HG02938 (cell line): ENCODE measurements around the gene SUPT5H.
"Not testable (repeated sequence)": the region's sequence is repeated elsewhere in the genome, so short reads cannot be mapped to it uniquely, and the experiment has no call there.

ENCODE experiments used
- ATAC-seq: cut with Tn5 transposase; IDR thresholded peaks from one replicate; pipeline ENCODE4 v1.9.1; 2021; ENCODE audit warnings: mild to moderate bottlenecking, moderate library complexity; ENCODE audit not compliant: unreplicated experiment

Gene SUPT5H

GRCh38 chr19:39424934-39425333 lies 20.4 kb upstream of the SUPT5H start:
- ATAC-seq: no peak

- no peak for ATAC-seq
Observed at GRCh38 chr19:39425744-39426143, 19.6 kb upstream of the SUPT5H start.

GRCh38 chr19:39426170-39426569 lies 19.2 kb upstream of the SUPT5H start:
- ATAC-seq: no peak

GRCh38 chr19:39427707-39428106 lies 17.7 kb upstream of the SUPT5H start:
- no peak for ATAC-seq

GRCh38 chr19:39428283-39429112 lies 16.9 kb upstream of the SUPT5H start:
- ATAC-seq: no peak

GRCh38 chr19:39430675-39431593 lies 14.4 kb upstream of the SUPT5H start:
- ATAC-seq: peak; percentile 51

- no peak for ATAC-seq
Observed at GRCh38 chr19:39432677-39433025, 12.7 kb upstream of the SUPT5H start.

GRCh38 chr19:39433480-39434079 lies 11.8 kb upstream of the SUPT5H start:
- no peak for ATAC-seq

GRCh38 chr19:39434123-39435076 lies 11.0 kb upstream of the SUPT5H start:
- ATAC-seq: no peak

GRCh38 chr19:39435499-39436349 lies 9.7 kb upstream of the SUPT5H start, which contains the start of gene RPS16:
TSS of gene RPS16 (minus strand) at chr19:39435949. CDS start at chr19:39435895, 54 bp downstream.
- peak; percentile 60 for ATAC-seq

GRCh38 chr19:39436350-39436716 lies 9.0 kb upstream of the SUPT5H start:
- no peak for ATAC-seq

GRCh38 chr19:39438270-39438934 lies 7.0 kb upstream of the SUPT5H start:
- ATAC-seq: no peak

GRCh38 chr19:39444598-39445195 lies 685 bp upstream of the SUPT5H start:
- no peak for ATAC-seq

GRCh38 chr19:39446365-39447084 lies 1.1 kb downstream of the SUPT5H start:
- no peak for ATAC-seq

- ATAC-seq: no peak
Observed at GRCh38 chr19:39448271-39448670, 2.9 kb downstream of the SUPT5H start.

- no peak for ATAC-seq
Observed at GRCh38 chr19:39449116-39449797, 3.9 kb downstream of the SUPT5H start.

- ATAC-seq: not testable (repeated sequence)
Observed at GRCh38 chr19:39451257-39451656, 5.9 kb downstream of the SUPT5H start.
